Measurements from ENCODE around the gene ZNF263.
A peak's percentile ranks its signal among the peaks of the same experiment; 100 is the strongest.
"Not testable (repeated sequence)": the region's sequence is repeated elsewhere in the genome, so short reads cannot be mapped to it uniquely, and the experiment has no call there.

Gene ZNF263

DNA sequence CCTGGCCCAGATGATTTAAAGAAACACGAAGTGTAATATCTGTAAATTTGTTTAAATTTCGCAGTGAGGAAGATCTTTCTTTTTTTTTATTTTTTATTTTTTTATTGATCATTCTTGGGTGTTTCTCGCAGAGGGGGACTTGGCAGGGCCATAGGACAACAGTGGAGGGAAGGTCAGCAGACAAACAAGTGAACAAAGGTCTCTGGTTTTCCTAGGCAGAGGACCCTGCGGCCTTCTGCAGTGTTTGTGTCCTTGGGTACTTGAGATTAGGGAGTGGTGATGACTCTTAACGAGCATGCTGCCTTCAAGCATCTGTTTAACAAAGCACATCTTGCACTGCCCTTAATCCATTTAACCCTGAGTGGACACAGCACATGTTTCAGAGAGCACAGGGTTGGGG, 12.6 kb upstream of the ZNF263 start:
- DNase-seq, result not testable (repeated sequence)

DNA sequence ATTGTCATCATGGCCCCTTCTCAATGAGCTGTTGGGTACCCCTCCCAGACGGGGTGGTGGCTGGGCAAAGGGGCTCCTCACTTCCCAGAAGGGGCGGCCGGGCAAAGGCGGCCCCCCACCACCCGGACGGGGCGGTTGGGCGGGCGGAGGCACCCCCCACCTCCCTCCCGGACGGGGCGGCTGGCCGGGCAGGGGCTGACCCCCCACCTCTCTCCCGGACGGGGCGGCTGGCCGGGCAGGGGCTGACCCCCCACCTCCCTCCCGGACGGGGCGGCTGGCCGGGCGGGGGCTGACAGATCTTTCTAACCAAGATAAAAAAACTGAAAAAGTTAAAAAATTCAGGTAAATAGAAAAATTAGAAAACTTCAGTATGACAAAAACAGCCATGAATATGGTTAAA, 12.0 kb upstream of the ZNF263 start:
- DNase-seq, result not testable (repeated sequence)

DNA sequence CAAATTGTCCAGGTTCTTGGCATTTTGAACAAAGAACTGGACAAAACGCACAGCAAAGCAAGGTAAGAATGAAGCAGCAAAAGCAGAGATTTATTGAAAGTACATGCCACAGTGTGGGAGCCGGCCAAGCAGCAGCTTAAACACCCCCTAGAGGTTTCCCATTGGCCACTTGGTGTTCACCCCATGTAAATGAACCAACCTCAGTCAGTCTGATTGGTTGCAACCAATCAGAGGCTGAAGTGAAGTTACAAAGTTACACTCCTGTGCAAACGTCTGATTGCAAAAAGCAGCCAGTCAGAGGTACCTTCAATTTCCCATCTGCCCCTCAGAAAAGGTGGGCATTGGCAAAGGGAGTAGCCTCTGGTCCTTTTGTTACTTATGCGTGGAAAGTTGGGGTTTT, 8.8 kb upstream of the ZNF263 start:
- DNase-seq, result peak in 1 of 2 experiments; percentile 30

DNA sequence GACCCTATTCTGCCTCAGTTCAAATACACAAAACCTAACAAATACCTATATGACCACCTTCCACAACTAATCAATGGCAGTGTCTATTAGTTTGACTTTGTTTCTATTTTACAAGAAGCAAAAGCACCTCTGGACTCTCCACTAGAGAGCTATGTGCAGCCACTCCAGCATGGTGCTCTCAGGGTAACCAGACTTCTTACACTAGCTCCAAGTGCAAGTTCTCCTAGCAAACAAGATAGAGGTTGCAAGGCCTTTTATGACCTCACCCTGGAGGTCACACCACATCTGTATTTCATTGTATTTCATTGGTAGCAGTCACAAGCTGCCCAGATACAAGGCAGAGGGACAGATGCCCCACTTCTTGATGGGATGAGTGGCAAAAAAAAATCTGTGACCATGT, 8.3 kb upstream of the ZNF263 start:
- no peak for DNase-seq

DNA sequence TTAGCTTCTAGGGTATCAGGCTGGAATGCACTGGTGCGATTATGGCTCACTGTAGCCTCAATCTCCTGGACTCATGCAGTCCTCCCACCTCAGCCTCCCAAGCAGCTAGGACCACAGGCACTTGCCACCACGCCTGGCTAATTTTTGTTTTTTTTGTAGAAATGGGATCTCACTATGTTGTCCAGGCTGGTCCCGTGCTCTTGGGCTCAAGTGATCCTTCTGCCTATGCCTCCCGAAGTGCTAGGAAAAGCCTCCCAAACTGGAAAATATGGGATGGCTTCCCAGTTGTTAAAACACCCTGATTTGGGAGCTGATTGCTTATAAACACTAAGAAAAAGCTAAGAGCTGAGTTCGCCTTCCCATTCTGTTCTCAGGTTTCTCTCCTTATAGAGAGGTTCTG, 6.6 kb upstream of the ZNF263 start:
- no peak for DNase-seq

DNA sequence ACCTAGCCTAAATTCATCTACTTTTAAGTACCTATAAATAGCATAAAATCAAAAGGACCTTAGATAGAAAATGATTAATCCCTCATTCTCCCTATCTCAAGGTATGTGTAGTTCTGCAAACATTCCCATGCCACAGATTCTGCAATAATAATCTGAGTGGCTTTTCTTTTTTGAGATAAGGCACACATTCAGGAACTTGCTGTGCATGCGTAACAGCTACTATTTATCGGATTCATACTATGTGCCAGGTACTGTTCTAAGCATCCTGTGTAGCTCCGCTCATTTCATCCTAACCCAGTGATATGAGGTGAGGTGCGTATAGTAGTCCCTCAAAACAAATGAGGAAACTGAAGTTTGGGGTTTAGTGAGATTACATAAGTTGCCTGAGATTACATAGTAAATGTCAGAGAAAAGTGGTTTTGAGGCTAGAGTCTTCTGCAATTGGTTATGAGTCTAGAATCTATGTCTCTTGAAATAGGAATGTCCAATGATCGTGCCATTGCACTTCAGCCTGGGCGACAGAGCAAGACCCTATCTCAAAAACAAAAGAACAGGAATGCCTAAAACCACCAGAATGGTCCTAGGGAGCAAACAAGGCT, 2.0 kb upstream of the ZNF263 start:
- no peak for DNase-seq

DNA sequence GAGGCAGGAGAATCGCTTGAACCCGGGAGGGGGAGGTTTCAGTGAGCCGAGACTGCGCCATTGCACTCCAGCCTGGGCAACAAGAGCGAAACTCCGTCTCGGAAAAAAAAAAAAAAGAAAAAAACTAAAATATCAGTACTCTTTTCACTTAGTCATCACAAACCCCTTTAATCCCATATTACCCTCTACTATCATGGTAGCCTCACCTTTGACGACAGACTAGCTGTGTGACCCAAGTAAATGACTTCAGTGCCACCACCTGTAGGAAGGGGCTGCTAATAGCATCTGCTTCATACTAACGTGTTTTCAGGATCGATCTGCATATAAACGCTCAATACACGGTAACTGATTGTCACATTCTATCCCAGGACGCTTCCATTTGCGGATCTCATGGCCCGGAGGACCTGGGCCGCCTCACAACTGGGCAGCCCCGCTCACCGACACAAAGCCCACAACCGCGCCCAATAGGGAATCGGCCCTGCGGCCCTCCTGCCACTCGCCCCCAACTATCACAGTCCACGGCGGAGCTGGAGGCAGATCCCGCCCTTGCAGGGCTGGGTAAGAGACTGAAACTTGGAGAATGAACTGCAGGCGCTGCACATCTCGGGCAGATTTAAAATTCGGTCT, 1.1 kb upstream of the ZNF263 start:
- DNase-seq, result peak; percentile 81 to 86

DNA sequence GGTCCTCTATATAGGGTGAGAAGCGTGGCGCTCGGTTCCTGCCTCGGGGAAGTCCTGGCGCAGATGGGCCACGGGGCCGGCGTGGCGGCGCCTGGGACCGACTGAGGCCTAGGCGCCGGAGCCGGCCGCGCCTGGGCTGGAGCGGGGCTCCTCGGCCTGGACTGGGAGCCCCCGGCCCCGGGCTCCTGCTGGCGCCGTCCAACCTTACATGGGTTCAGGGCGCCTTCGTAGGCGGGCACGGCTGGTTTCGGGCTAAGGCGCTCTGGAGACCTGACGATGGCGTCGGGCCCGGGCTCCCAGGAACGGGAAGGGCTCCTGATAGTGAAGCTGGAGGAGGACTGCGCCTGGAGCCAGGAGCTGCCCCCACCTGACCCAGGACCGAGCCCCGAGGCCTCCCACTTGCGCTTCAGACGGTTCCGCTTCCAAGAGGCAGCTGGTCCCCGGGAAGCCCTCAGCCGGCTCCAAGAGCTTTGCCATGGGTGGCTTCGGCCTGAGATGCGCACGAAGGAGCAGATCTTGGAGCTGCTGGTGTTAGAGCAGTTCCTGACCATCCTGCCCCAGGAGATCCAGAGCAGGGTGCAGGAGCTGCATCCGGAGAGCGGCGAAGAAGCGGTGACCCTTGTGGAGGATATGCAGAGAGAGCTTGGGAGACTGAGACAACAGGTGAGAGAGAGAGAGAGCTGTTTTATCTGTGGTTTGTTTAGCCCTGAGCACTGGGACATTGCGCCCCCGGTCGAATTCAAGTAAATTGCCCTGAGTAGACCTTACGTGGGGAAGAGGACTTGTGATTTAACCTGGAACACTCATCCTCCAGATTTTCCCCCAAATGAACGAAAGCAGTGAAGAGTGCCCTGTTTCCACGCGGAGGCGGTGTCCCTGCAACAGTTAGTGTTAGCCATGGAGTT, 504 bp downstream of the ZNF263 start:
- no peak for DNase-seq

DNA sequence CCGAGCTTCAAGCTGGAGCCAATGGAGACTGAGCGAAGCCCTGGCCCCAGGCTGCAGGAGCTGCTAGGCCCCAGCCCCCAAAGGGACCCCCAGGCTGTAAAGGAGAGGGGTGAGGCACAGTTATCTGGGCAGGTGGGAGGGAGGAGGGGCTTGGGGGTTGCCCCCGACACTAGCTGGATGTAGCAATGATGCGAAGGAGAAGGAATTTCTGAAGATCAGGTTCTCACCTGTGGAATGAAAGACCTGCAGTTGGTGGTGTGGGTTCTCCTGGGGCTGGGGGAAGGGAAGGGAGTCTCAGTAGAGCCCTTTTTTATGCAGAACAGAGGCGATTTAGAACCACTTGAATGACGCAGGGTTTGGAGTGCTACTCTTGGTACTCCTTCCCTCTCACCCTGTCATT, 1.8 kb downstream of the ZNF263 start:
- DNase-seq, result no peak

DNA sequence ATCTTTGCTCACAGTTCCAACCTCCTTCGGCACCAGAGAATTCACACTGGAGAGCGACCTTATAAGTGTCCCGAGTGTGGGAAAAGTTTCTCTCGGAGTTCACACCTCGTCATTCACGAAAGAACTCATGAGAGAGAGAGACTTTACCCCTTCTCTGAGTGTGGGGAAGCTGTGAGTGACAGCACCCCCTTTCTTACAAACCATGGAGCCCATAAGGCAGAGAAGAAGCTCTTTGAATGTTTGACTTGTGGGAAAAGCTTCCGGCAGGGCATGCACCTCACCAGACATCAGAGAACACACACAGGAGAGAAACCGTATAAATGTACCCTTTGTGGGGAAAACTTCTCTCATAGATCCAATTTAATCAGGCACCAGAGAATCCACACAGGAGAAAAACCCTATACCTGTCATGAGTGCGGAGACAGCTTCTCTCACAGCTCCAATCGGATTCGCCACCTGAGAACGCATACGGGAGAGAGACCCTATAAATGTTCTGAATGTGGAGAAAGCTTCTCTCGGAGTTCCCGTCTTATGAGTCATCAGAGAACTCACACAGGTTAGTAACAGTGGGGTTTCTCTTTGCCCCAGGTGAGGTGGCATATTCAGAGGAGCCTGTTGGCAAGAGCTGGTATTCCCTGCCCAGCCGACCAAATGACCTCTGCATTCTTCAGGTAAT, 6.8 kb downstream of the ZNF263 start:
- no peak for DNase-seq

DNA sequence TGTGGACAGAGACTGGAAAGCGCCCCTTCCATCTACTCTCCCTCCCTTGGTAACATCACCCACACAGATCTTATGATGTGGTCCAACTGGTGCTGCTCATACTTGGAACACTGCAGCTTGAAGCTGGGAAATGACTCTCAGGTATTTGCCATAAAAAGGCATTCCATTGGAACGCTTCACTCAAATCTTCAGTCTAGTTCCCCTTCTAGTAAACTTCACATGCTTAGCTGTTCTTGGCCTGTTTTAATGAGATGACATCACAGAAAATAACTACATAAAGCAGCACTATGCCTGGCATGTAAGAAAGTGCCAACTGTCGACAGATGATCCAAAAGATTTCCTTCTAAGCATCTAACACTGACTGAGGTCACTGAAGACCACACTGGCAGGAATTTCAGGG, 9.3 kb downstream of the ZNF263 start:
- DNase-seq, result no peak

DNA sequence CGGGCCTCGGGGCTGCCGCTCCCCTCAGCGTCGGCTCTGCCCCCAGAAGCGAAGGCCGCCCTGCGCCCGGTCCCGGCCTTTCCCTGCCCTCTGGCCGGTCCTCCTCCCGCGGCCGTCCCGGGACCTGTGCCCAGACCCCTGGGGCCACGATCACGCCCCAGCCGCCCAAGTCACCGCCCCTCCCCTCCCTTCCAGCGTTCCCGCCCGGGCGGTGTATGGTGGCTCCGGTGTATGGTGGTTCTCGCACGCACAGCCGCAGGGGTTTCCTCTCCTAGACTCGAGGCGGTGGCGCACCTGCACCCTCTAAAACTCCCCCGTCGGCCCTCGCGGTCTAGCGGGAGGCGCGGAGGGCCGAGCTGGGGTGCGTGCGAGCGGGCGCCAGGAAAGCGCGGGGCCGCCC, 11.9 kb downstream of the ZNF263 start:
- DNase-seq, result no peak

DNA sequence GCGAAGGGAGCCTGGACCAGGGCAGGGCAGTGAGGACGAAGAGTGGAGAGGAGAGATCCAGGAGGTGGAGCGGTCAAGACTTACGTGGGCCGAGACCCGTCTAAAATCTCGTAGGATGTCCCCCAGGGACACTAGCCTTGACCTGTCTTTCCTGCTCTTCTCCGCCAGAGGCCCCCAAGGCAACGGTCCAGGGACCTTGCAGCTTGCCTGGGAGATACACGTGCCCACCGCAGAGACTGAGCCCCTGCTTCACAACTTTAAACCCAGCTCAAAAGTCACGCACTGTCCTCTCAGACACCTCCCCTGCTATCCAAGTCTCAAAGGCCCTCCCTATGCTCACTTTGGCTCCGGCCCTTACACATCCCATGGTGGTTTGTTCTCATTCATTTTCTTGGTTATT, 12.5 kb downstream of the ZNF263 start:
- no peak for DNase-seq

DNA sequence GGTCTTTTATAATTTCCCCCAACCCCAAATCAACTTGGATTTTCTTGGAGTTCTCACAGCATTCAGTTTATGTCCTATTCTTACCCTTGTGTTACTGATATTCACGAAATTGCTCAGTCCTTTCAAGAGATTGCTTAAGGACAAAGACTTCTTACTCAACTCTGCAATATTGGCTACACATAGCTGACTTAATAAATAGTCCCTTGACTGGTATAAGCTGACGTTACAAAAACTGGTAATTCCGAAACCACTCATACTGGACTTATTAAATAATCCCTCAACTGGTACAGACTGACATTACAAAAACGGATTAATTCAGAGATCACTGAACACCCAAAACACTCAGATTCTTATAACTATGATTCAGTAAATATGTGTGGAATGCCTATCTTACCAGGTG, 21.1 kb downstream of the ZNF263 start:
- no peak for DNase-seq

DNA sequence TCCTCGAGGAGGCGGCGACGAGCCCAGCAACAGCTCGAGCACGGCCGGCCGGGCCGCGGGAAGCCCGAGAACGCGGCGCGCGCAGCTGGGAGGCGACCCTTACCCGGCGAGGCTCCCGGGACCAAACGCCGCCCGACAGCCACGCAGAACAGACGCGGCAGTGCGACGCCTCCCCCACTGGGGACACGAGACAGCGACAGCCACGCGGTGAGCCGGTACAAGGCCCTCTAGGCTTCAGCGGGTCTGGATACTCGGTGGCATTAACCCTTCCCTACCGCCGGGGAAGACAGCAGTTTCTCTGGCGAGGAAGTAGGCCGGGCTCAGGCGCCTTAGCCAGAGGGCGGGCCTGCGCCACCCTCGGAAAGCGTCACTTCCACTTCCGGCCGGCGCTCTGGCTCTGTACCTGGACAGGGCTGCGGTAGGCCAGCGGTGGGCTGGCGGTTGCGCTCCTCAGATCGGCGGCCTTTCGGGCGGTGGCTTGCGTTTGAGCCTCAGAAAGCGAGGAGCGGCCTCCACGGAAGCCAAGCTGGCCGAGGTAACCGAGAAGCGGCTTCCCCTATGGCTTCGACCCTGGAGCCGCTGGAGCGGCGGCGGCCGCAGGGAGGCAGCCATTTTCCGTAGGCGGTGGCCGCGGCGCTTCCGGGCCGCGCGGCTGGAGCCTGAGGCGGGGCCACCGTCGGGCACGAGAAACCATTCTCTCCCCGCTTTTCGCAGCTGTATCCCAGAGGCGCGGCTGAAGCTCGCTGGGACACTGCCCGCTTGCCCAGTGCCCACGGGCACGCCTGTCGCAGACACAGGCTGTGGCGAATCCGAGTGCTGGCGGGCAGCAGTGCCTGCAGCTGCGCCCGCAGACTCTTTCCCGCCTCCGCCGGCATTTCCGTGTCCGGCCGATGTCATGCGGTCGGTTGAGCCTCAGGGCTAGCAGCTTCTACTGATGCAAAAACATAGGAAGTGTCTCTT, 22.1 kb downstream of the ZNF263 start, which contains the start of the genes TIGD7 and ZNF75A:
TIGD7 (minus strand) TSS at position 322 of the 960 bp plus-strand sequence. CDS start 4,816 bp downstream, outside the sequence.
ZNF75A (plus strand) TSS at position 389 of the 960 bp plus-strand sequence. CDS start 2,932 bp downstream, outside the sequence.
- peak; percentile 86 to 94 for DNase-seq

DNA sequence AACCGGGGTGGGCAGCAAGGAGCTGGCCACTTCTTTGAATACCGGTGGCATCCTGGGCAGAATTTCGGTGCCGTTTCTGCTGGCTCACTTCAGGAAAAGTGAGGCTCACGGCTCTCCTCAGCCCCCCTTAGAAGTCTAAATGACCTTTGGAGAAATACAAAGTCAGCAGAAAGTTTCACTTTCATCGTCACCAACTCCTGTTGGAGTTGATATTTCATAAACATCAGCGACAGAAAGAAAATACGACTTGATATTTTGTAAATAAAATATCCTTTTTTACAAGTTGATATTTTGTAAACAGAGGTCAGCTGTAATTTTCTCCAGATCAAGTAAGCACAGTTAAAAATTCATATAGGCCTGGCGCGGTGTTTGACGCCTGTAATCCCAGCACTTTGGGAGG, 22.8 kb downstream of the ZNF263 start:
- no peak for DNase-seq

DNA sequence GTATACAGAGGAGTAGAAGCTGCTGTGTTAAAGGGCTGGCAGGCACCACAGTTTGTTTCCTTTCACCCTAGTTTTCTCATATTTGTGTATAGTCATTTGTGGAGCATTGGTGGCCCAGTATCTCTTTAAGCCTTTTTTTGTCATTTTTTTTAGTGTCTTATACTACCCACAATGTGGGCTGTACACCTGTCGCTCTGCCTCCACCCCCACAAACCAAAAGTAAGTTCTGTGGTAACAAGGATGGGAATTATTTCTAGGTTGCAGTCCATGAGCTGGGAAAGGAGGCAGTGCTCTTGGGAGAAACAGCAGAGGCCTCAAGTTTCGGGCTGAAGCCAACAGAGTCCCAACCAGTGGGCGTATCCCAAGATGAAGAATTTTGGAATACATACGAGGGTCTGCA, 28.2 kb downstream of the ZNF263 start:
- no peak for DNase-seq

DNA sequence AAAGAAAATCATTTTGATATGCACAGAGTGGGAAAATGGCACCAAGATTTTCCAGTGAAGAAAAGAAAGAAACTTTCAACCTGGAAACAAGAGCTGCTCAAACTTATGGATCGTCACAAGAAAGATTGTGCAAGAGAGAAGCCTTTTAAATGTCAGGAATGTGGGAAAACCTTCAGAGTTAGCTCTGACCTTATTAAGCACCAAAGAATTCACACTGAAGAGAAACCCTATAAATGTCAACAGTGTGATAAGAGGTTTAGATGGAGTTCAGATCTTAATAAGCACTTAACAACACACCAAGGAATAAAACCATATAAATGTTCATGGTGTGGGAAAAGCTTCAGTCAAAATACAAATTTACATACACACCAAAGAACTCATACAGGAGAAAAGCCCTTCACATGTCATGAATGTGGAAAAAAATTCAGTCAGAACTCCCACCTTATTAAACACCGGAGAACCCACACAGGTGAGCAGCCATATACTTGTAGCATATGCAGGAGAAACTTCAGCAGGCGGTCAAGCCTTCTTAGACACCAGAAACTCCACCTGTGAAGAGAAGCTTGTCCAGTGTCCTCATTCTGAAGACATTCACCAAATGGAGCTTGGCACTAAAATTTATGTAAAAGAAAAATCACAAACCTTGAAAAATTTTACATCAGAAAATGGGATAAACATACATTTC, 34.2 kb downstream of the ZNF263 start:
- no peak for DNase-seq

DNA sequence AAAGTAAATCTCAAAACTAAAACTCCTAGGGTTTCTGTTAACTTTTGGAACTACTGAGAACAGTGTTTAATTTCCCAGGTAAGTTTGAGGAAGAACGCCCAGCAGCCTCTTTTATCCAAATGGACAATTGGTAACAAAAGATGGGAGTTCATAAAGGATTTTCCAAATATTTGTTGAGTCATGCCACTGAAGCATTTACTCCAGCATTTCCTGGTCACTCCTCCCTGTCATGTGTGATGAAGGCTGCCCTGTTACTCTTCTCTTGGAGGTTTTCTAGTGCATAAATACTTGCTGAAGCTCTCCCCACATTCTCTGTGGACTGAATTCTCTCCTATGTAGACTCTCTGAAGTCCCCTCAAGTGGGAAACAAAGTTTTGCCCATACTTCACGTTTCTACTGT, 38.5 kb downstream of the ZNF263 start:
- DNase-seq, result no peak

DNA sequence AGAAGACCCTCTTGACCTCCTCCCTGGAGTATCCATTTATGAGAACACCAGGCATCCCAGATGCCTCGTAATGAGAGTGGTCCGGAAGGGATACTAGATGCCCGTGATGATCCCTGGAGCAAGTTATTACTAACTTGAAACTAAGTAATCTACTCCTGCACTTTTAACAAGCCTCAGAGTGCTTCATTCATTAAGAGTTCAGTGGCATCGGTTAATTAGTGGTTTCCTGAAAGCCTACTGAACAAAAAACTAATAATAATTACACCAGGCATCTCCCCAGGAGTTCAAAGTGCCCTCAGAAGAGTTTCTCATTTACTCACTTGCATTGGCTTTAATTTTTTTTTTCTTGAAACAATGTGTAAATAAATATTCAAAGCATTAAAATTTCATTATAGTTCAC, 44.2 kb downstream of the ZNF263 start:
- DNase-seq, result no peak

DNA sequence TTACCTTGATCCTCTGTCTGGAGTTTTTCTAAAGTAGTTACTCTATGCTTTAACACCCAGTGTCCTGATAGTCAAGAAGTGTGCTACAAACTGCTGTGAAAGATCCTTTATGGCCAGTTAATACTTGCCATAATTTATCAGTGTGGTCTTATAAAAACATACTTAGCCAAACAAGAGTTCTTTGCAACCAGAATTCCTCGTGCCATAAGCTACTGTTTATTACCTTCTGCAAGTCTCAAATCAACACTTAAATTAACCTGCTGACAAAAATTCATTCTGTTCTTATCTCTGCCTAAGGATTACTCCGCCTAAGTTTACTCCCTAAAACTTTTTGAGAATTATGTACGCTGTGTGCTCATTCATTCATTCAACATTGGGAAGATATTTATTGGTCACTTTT, 44.8 kb downstream of the ZNF263 start:
- no peak for DNase-seq
